Measurements from ENCODE around the gene SNAI3.

SNAI3 gene

GRCh38 chr16:88700322-88700635, 14.0 kb upstream of the SNAI3 start:
- POLR2A ChIA-PET = no interaction called here
- H3K4me3 ChIP-seq (ENCODE audit: low read depth, low read length) = no peak overlapping the region
- CTCF ChIA-PET = interaction anchor here (0.9 to 2.1 kb wide), 2 partner anchors 13 to 37 kb away, joined by 3 to 8 read pairs; no protein-coding TSS in a partner anchor
- no peak for DNase-seq (ENCODE audit: low read depth, low spot score)
- no peak for TF ChIP-seq CTCF (IDR thresholded peaks at IDR 0.05; ENCODE audit: insufficient read depth, low read length, missing control alignments)

DNA sequence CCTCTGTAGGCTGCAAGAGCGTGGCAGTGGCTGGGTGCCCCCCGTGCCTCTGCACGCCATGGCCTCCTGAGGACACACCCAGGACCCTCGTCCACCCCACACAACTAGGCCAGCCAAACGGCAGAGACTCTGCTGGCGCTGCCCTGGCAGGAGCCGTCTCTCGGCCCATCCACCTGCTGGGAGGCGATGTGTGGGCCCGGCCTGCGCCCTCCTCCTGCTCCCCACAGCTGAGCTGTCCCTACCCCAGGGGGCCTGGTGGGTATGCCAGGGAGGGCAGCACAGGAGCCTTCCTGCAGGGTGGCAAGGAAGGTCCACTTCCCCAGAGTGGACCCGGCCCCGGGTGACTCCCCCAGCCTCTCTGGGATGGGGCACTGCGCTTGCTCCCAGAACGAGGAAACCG, 12.9 kb upstream of the SNAI3 start:
- H3K4me3 ChIP-seq (ENCODE audit: low read depth, low read length) = no peak overlapping the region
- ChIA-PET POLR2A (no interaction called here), CTCF (interaction anchor here (1.3 to 1.7 kb wide), 2 partner anchors 11 to 19 kb away, joined by 4 to 5 read pairs; no protein-coding TSS in a partner anchor)
- DNase-seq (ENCODE audit: low read depth, low spot score) = no peak
- no peak for TF ChIP-seq CTCF (IDR thresholded peaks at IDR 0.05; ENCODE audit: insufficient read depth, low read length, missing control alignments)

- CTCF ChIA-PET = interaction anchor here (1.7 to 3.2 kb wide), 2 partner anchors 11 to 13 kb away, joined by 5 to 11 read pairs; partner anchors contain the start of gene SNAI3
- POLR2A ChIA-PET = no interaction called here
- no peak for TF ChIP-seq CTCF (IDR thresholded peaks at IDR 0.05; ENCODE audit: insufficient read depth, low read length, missing control alignments)
Observed at GRCh38 chr16:88698646-88699045, 12.3 kb upstream of the SNAI3 start.

DNA sequence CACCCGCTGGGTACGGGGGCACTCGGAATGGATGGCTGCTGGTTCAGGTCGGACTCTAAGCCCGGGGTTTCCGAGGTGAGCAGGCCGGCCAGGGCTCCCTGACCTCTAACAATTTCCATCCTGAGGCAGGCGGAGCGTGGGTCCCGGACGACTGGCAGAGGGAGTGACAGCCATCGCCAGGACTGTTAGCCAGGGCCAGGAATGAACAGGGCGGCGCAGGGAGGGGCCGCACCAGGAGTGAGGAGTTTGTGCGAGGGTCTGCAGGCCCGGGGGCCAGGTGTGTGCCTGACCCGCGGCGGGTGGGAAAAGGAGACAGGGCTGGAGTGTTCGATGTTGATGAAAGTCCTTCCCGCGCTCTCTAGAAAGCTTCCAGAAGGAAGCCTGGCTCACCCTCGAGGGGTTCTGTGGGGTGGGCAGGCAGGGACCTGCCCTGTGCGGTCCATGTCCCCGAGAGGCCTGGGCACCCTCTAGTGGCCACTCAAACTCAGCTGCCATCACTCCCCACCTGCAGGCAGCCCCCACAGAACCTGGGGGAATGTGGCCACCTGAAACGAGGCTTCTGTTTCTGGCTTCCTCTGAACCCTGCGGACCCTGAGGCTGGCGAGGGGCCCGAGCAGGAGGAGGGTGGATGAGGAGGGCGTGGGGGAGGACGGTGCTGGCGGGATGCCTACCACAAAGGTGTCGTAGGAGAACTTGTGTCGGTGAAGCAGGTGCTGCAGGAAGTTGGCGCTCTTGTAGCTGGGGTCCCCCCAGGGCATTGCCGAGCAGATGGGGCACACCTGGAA, 11.7 kb upstream of the SNAI3 start:
- POLR2A ChIA-PET = no interaction called here
- DNase-seq (ENCODE audit: low read depth, low spot score) = no peak
- CTCF ChIA-PET = interaction anchor here (1.7 to 3.2 kb wide), 2 partner anchors 10 to 12 kb away, joined by 5 to 11 read pairs; partner anchors contain the start of gene SNAI3
- no peak overlapping the region for H3K4me3 ChIP-seq (ENCODE audit: low read depth, low read length)
- TF ChIP-seq CTCF (IDR thresholded peaks at IDR 0.05; ENCODE audit: insufficient read depth, low read length, missing control alignments) = peak; percentile 29

More at GRCh38 chr16:88698646-88699045, 12.3 kb upstream of the SNAI3 start:
- no peak for DNase-seq (ENCODE audit: low read depth, low spot score)
- no peak overlapping the region for H3K4me3 ChIP-seq (ENCODE audit: low read depth, low read length)

DNA sequence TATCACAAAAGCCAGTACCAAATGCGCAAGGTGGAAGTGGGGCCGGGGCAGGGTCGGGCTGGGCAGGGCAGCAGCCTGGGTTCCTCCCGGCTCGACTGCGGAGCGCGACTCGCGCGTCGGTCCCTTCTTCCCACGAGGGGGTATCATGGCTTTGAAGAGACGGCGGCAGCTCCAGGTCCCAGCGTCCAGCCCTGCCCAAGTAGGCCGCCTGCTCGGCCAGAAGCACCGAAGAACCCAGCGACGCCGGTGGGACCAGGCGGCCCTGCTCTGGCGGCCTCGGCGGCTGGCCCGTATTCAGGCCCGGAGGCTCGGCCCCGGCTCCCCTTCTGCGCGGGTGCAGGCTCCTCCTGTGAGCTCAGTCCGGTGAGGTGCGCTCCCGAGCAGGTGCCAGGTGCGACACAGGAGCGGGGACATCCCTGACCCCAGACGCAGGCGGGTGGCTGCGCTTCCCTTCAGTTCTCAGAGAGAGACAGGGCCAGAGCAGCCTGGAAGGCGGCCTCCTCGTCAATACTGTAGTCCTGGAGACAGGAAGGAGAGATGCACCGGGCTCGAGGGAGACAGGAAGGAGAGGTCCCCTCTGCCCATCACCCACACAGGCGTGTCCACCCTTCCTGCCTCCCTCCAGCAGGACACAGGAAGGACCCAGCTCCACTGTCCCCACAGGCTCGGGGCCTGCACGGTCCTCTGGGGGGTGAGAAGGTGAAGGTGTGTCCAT, 11.0 kb upstream of the SNAI3 start:
- TF ChIP-seq CTCF (IDR thresholded peaks at IDR 0.05; ENCODE audit: insufficient read depth, low read length, missing control alignments) = no peak
- ChIA-PET CTCF (interaction anchor here (1.7 to 3.2 kb wide), 2 partner anchors 9 to 11 kb away, joined by 5 to 11 read pairs; partner anchors contain the start of gene SNAI3), POLR2A (no interaction called here)
- DNase-seq (ENCODE audit: low read depth, low spot score) = no peak
- no peak overlapping the region for H3K4me3 ChIP-seq (ENCODE audit: low read depth, low read length)

DNA sequence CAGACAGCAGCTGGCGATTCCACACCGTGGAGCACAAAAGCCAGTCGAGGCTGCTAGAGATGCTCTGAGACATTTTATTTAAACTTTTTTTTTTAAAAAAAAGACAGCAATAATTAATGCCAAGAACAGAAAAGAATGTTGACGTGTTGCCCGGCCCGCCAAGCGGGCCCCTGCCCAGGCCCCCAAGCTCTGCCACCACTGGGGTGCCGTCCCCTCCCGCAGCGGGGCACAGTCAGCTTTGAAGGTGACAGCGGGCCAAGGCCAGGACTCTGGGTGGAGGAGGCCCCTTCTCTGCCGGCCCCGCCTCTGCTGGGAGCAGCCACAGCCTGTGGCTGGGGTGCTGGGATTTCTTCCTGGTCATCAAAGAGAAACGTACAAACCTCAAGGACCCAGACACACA, 10.1 kb upstream of the SNAI3 start:
- no peak for DNase-seq (ENCODE audit: low read depth, low spot score)
- no peak for TF ChIP-seq CTCF (IDR thresholded peaks at IDR 0.05; ENCODE audit: insufficient read depth, low read length, missing control alignments)
- H3K4me3 ChIP-seq (ENCODE audit: low read depth, low read length) = no peak overlapping the region
- POLR2A ChIA-PET = no interaction called here
- CTCF ChIA-PET = interaction anchor here (0.9 to 3.2 kb wide), 3 partner anchors 9 to 15 kb away, joined by 4 to 11 read pairs (median 4); partner anchors contain the start of gene SNAI3

Data from AG04449 (cell line).